ENCODE measurements around the gene VWCE.

DNA sequence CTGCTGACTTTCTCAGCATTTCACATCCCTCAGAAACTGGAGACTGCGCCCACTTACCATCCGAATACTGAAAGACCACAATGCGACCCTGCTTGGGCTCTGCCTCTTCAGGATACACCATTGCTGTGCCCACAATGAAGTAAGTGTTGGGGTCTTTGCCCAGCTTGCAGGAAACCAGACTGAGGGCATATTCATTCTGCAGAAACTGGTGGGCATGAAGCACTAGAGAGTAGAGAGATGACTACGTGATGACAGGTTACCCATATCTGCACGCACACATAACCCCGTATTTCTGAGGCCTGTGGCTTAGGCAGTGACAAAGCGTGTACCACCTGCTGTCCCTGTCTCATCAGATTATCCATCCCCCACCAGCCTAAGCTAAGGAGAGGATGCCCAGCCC lies 14.6 kb upstream of the VWCE start:
- TF ChIP-seq, protein P1, sequence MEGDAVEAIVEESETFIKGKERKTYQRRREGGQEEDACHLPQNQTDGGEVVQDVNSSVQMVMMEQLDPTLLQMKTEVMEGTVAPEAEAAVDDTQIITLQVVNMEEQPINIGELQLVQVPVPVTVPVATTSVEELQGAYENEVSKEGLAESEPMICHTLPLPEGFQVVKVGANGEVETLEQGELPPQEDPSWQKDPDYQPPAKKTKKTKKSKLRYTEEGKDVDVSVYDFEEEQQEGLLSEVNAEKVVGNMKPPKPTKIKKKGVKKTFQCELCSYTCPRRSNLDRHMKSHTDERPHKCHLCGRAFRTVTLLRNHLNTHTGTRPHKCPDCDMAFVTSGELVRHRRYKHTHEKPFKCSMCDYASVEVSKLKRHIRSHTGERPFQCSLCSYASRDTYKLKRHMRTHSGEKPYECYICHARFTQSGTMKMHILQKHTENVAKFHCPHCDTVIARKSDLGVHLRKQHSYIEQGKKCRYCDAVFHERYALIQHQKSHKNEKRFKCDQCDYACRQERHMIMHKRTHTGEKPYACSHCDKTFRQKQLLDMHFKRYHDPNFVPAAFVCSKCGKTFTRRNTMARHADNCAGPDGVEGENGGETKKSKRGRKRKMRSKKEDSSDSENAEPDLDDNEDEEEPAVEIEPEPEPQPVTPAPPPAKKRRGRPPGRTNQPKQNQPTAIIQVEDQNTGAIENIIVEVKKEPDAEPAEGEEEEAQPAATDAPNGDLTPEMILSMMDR (IDR thresholded peaks at IDR 0.05; ENCODE audit: low read length): no peak
- TF ChIP-seq EZH2 (optimal IDR thresholded peaks at IDR 0.05; ENCODE audit: low read depth, low read length): no peak

Data from MM.1S (cell line).